GM19455 (cell line): ENCODE data around the gene AP5B1.
"Not testable (repeated sequence)": the region's sequence is repeated elsewhere in the genome, so short reads cannot be mapped to it uniquely, and the experiment has no call there.

Source experiments
- ATAC-seq: cut with Tn5 transposase; IDR thresholded peaks from one replicate; pipeline ENCODE4 v1.9.1; 2021; ENCODE audit not compliant: unreplicated experiment

The AP5B1 gene

DNA sequence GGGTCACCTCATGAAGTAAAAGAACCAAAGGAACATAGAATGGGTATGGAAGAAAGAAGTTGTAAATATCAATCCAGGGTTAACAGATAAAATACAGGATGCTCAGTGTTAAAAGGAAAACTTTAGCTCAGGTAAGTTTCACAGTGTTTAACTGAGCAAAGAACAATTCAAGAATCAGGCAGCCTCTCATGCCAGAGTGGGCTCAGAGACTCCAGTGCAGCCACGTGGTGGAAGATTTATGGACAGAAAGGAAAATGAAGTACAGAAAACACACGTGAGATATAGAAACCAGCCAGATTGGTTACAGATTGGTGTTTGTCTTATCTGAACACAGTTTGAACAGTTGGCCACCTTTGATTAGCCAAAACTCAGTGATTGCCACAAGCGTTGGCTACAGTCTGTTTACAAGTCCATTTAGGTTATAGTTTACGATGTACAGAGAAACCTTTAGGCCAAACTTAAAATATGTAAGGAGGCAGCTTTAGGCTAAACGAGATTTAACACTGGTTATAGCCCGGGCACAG lies 9.1 kb downstream of the AP5B1 start:
- ATAC-seq, result no peak

DNA sequence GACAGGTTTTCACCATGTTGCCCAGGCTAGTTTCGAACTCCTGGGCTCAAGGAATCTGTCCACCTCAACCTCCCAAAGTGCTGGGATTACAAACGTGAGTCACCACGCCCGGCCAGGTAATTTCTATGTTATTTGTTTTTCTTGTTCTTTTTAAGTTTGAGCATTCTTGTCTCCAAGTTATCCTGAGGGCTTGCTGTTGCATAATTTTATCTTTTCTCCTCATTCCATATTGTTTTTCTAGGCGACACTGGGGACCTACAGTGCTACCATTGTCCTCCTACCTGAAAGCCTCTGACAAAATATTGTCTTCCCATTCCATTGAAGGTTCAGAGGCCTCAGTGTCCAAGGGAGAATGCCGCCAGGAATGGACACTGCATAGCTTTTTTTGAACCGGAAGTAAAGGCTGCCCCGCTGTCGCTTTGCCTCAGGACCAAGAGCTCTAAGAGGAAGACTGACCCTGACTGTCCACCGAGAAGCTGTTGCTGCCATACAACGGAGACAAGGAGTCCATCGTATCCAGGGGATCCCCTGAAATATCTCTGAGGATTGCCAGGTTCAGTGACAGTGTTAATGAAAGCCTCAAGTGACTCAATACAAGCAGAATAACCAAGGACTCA lies 9.7 kb downstream of the AP5B1 start:
- no peak for ATAC-seq

DNA sequence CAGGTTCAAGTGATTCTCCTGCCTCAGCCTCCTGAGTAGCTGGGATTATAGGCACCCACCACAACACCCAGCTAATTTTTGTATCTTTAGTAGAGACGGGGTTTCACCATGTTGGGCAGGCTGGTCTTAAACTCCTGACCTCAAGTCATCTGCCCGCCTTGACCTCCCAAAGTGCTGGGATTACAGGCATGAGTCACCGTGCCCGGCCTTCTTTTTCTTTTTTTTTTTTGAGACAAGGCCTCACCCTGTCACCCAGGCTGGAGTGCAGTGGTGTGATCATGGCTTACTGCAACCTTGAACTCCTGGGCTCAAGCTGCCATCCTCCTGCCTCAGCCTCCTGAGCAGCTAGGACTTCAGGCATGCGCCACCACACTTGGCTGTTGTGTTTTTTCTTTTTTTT lies 13.0 kb downstream of the AP5B1 start:
- ATAC-seq, result not testable (repeated sequence)

GRCh38 chr11:65767406-65767805 lies 13.4 kb downstream of the AP5B1 start:
- no peak for ATAC-seq

DNA sequence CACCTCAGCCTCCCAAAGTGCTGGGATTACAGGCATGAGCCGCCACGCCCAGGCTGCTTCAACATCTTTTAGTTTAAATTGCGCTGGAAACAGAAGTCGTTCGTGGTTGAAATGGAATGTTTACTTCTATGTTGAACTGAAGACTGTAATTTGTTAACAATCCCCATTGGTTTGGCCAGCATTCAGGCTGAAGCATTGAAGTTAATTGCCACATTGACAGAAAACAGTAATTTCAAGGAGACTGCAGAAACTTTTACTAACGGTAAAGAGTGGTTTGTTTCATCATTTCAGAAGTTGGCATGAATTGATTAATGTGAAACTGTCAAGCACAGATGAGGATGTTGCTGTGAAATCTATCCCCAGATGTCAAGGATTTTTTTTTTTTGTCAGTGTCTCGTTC lies 14.2 kb downstream of the AP5B1 start:
- no peak for ATAC-seq

- ATAC-seq, result no peak
These were observed 16.3 kb downstream of the AP5B1 start for GRCh38 chr11:65764434-65764833.

GRCh38 chr11:65762816-65763215 lies 18.0 kb downstream of the AP5B1 start:
- ATAC-seq, result not testable (repeated sequence)

GRCh38 chr11:65762169-65762568 lies 18.6 kb downstream of the AP5B1 start:
- not testable (repeated sequence) for ATAC-seq

DNA sequence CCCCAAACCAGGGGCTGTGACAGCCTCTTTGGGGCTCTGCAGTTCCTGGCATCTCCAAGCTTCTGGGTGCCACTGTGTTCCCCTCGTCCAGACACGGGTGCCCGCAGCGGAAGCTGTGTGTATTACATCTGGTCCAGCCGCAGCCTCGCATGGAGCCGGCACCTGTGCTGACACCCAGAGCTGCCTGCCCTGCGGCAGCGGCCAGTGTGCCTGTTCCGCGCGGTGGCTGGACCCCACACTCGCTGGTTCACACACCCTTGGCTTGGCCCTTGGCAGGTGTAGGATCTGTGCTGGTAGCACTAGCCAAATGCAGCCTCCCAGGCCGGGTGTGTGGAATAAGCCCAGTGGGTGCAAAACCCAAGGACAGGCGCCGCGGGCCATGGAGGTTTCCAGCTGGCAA lies 35.7 kb downstream of the AP5B1 start:
- no peak for ATAC-seq

GRCh38 chr11:65744699-65745042 lies 36.1 kb downstream of the AP5B1 start:
- no peak for ATAC-seq

DNA sequence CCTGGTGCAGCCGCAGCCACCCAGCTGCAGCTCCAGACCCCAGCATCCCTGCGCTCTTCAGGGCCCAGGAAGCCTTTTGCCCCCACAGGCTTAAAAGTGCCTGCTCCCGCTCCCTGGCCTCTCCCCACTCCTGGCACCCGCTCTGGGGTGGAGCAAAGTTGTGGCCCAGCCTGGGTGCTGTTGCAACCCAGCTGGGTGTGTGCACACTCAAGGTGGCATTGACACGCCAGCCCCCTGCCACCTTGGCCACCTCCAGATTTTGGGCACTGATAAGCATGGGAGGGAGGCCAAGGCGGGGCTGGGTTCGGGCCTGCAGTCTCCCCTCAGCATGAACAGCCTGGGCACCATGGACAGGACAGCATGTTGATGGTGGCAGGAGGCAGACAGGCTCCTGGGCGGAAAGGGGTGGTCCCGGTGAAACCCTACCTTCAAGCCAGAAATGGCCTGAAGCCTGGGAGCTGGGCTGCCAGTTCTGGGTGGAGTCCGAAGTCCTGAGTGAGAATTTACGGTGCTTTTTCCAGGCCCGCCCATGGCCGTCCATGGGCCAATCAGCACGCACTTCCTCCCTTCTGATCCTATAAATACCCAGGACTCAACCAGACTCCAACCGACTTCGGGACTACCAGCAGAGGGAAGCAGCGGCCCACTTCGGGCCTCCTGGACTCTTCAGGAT lies 36.6 kb downstream of the AP5B1 start:
- no peak for ATAC-seq

GRCh38 chr11:65743681-65744025 lies 37.1 kb downstream of the AP5B1 start:
- no peak for ATAC-seq

DNA sequence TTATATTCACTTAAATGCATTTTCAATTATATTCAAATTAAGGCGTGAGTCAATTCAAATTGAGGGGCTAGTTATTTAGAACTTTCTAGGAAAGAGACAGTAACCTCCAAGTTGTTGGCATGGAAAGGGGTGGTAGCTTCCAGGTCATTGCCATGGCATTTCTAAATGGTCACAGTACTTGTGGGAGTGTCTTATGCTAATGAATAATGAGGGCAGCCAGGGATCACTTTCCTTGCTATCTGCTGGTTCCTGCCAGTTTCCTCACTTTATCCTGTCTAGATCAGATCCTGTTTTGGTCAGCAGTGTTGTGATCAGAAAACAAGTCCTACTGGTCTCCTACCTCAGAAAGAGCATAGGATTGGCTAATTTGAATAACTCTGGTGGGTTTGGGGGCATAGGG lies 38.4 kb downstream of the AP5B1 start:
- no peak for ATAC-seq

DNA sequence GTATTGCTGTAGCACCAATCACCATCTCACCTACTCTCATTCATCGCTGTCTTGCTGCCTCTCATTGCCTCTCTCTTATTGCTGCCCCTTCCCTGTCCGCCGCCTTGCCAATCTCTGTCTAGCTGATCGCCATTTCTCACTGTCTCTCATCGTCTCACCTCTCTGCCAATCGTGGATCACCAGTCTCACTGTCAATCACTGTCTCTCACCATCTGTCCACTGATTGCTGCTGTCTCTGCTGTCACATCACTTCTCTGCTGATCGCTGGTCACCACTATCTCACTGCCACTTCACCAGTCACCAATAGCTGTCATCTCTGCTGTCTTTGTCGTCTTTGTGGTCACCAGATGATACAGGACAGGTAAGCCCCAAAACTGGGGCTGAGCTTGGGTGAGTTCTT lies 39.6 kb downstream of the AP5B1 start:
- ATAC-seq, result no peak

DNA sequence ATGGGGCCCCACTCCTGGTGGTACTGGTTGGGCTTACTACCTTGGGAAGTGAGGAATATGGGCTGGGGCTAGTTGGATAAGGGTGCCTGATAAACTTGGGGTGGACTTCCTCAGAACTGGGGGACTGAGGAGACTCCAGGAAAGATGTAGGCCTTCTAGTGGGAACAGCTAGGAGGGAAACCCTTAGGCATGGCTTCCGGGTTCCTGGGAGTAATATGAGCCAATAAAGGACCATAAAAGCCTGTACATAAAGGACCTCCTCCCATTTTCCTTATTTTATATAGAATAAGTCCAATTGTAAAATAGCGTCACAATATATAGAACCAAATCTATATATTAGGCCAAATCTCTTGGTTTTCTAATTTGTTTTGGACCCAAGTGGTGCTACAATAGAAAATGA lies 41.8 kb downstream of the AP5B1 start:
- ATAC-seq, result no peak

DNA sequence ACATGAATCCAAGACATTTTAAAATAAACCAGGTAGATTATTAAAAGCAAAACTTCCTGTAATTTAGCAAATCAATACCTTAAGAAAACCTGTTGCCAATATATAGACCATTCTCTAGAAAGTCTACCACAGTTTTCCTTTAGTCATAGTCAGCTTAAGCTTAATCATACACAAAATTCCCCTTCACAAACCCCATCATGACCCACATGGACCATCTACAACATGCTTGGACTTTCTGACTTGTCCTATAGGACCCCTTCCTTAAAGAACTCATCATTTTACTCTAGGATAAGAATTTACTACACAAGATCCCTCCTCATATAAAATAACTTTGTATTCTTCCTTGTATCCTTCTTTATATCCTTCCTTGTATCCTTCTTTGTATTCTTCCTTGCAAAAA lies 44.0 kb downstream of the AP5B1 start:
- ATAC-seq, result no peak

DNA sequence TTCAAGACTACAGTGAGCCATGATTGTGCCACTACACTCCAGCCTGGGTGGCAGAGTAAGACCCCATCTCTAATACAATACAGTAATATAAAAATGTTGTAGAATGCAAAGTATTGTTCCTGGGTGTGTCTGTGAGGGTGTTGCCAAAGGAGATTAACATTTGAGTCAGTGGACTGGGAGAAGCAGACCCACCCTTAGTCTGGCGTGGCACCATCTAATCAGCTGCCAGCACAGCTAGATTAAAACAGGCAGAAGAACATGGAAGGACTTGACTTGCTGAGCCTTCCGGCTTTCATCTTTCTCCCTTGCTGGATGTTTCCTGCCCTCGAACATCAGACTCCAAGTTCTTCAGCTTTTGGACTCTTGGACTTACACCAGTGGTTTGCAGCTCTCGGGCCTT lies 45.7 kb downstream of the AP5B1 start:
- ATAC-seq, result not testable (repeated sequence)

DNA sequence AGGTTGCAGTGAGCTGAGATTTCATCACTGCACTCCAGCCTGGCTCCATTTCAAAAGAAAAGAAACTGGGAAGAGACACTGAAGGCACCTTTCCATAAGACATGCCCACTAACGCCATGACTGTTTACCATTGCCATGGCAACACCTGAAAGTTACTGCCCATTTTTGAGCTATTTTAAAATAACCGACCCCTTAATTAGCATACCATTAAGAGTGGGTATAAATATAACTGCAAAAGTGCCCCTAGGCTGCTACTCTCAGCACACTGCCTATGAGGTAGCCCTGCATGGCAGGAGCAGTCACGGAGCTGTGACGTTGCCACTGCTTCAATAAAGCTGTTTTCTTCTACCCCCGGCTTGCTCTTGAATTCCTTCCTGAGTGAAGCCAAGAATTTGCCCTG lies 50.3 kb downstream of the AP5B1 start:
- no peak for ATAC-seq

DNA sequence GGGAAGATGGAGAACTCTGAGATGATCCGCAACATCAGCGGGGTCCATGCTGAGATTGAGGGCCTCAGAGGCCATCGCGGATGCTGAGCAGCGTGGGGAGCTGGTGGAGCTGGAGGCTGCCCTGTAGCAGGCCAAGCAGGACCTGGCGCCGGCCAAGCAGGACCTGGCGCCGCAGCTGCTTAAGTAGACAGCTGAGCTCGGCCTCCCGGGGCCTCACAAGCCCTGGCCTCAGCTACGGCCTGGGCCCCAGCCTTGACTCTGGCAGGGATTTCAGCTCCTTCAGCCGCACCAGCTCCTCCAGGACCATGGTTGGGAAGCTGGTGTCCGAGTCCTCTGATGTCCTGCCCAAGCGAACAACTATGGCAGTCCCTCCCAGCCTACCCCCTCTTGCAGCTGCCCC lies 52.9 kb downstream of the AP5B1 start:
- no peak for ATAC-seq

- no peak for ATAC-seq
These were observed 54.1 kb downstream of the AP5B1 start for GRCh38 chr11:65726660-65727059.
